A673 (cell line): ENCODE data around the gene EXOC6B.

Source experiments
- EZH2 ChIP-seq: fragments of 200-600 bp; sonication (generic); IDR thresholded peaks from 2 replicates; pipeline ENCODE4 v1.6.1; 2017; ENCODE audit warnings: borderline replicate concordance, low read depth, mild to moderate bottlenecking, mixed read lengths, antibody characterized with exemption, low read length; ENCODE audit not compliant: poor library complexity, severe bottlenecking
- TF ChIP-seq, protein P1 (sequence below): fragments of 300-800, 200-600 bp; sonication (generic); conservative IDR thresholded peaks from 2 replicates; pipeline ENCODE4 v1.5.1; 2017; ENCODE audit warnings: low read depth, mild to moderate bottlenecking, antibody characterized with exemption, low read length, moderate library complexity, mixed read lengths

- TF ChIP-seq, protein P1, sequence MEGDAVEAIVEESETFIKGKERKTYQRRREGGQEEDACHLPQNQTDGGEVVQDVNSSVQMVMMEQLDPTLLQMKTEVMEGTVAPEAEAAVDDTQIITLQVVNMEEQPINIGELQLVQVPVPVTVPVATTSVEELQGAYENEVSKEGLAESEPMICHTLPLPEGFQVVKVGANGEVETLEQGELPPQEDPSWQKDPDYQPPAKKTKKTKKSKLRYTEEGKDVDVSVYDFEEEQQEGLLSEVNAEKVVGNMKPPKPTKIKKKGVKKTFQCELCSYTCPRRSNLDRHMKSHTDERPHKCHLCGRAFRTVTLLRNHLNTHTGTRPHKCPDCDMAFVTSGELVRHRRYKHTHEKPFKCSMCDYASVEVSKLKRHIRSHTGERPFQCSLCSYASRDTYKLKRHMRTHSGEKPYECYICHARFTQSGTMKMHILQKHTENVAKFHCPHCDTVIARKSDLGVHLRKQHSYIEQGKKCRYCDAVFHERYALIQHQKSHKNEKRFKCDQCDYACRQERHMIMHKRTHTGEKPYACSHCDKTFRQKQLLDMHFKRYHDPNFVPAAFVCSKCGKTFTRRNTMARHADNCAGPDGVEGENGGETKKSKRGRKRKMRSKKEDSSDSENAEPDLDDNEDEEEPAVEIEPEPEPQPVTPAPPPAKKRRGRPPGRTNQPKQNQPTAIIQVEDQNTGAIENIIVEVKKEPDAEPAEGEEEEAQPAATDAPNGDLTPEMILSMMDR, result no peak
- no peak for TF ChIP-seq EZH2
Observed at GRCh38 chr2:72147303-72147971, 678.4 kb downstream of the EXOC6B start, which contains the start of gene CYP26B1.
